Spleen (tissue), 7 donors: Measurements from ENCODE around the gene FANCL.
"Not testable (repeated sequence)": the region's sequence is repeated elsewhere in the genome, so short reads cannot be mapped to it uniquely, and the experiment has no call there.

ENCODE experiments used
- CTCF ChIP-seq, 11 experiments: fragments of 200-600 bp in 7 of 11; fragments of 450-650 bp in 4 of 11; sonication (generic) in 4 of 11; IDR thresholded peaks in 8 of 11; conservative IDR thresholded peaks in 3 of 11; 1 replicate in 7 of 11; 2 replicates in 4 of 11; pipeline versions ENCODE4 v1.4.0 to v1.8.0; 2016 to 2021; ENCODE audit warnings: antibody characterized with exemption in 11 of 11, inconsistent platforms in 4 of 11, mild to moderate bottlenecking in 1 of 11
- POLR2A ChIP-seq, 3 donors: fragments of 450-650 bp; IDR thresholded peaks; one replicate each; pipeline ENCODE4 v1.5.1; 2017; ENCODE audit warnings: antibody characterized with exemption in 3 of 3, mild to moderate bottlenecking in 1 of 3
- POLR2AphosphoS5 ChIP-seq, 3 donors: sonication (generic); formaldehyde crosslinking; IDR thresholded peaks; one replicate each; pipeline ENCODE4 v1.5.1; 2017; ENCODE audit warnings: antibody characterized with exemption in 3 of 3
- donor health status: DM: no; HTN: no; CAD: no; lungs with moderate emphysema.
- donor health status: DM: no; HTN: no; CAD: no.
- donor health status: DM: no; HTN: no; CAD: no.

- not testable (repeated sequence) for TF ChIP-seq POLR2A (IDR thresholded peaks at IDR 0.05); CTCF (IDR thresholded peaks at IDR 0.05 in 8 of 11, conservative IDR thresholded peaks at IDR 0.05 in 3 of 11); POLR2AphosphoS5 (IDR thresholded peaks at IDR 0.05)
Measured at GRCh38 chr2:58251331-58252201, 10.4 kb upstream of the FANCL start.
